Prostate gland (tissue), 2 donors: ENCODE results near the gene IL6R. TPM values are rescaled to one million over a fixed set of nuclear protein-coding genes. Genes with fewer than 3 reads are reported as not detected.

Experiments
- DNase-seq: peaks from one replicate; pipeline ENCODE4 v3.0.0-alpha.2; 2019; ENCODE audit warnings: low spot score
- H3K27ac ChIP-seq, 2 donors: fragments of 200-600 bp; sonication (generic); 2 replicates each; pipeline ENCODE4 v1.5.1; 2017 to 2019
- H3K27me3 ChIP-seq: fragments of 200-600 bp; sonication (generic); replicated peaks from 2 replicates; pipeline ENCODE4 v1.5.1; 2019; ENCODE audit not compliant: insufficient read depth
- H3K36me3 ChIP-seq, 2 donors: fragments of 200-600 bp; sonication (generic); 1 replicate in 1 of 2; 2 replicates in 1 of 2; pipeline versions ENCODE4 v1.5.1 to v1.8.1; 2017 to 2019
- H3K4me1 ChIP-seq: fragments of 200-600 bp; sonication (generic); replicated peaks from 2 replicates; pipeline ENCODE4 v1.5.1; 2019
- H3K4me3 ChIP-seq, 2 donors: fragments of 200-600 bp; sonication (generic); 2 replicates each; pipeline ENCODE4 v1.5.1; 2017 to 2019
- H3K9me3 ChIP-seq: fragments of 200-600 bp; sonication (generic); 2 replicates; pipeline ENCODE4 v1.5.1; 2017
- CTCF ChIP-seq, 4 experiments: fragments of 200-600 bp in 2 of 4; fragments of 450-650 bp in 2 of 4; sonication (generic) in 2 of 4; IDR thresholded peaks; 1 replicate in 3 of 4; 2 replicates in 1 of 4; pipeline ENCODE4 v1.5.1; 2016 to 2019; ENCODE audit warnings: antibody characterized with exemption in 4 of 4, mild to moderate bottlenecking in 2 of 4, moderate library complexity in 2 of 4
- POLR2A ChIP-seq: fragments of 450-650 bp; IDR thresholded peaks from one replicate; pipeline ENCODE4 v1.6.1; 2016; ENCODE audit warnings: antibody characterized with exemption, mild to moderate bottlenecking
- POLR2AphosphoS5 ChIP-seq: sonication (generic); formaldehyde crosslinking; IDR thresholded peaks from one replicate; pipeline ENCODE4 v1.6.1; 2017; ENCODE audit warnings: antibody characterized with exemption
- WGBS: methylation state at CpG from one replicate; pipeline ENCODE4 v1.1.5; 2018; 5-methylcytosine and 5-hydroxymethylcytosine counted together
- intact Hi-C: fragments of 100-400 bp; cut with DNase I; formaldehyde crosslinking; loops from one replicate; pipeline ENCODE4 v1.14.2; 2022
- total RNA-seq, 2 donors: library from RNA; depleted of rRNA; stranded (reverse); fragments of >200 nt; gene quantifications; one replicate each; pipeline ENCODE4 v1.1.0, GENCODE V29; 2016

Gene IL6R
- total RNA-seq, 2 donors from 2014 or later: 70.1 to 80.7 TPM

- no peak for DNase-seq
- H3K4me1 ChIP-seq: no peaks in the 10 kb centered on the region
- H3K9me3 ChIP-seq: no peaks in the 10 kb centered on the region
- H3K27me3 ChIP-seq: peaks cover 8% of the 10 kb centered on the region
- WGBS: 74% methylated on average over 5 of the region's 5 CpGs
- H3K4me3 ChIP-seq: no peak overlapping the region
- no peak for TF ChIP-seq POLR2AphosphoS5
- TF ChIP-seq POLR2A: no peak
- TF ChIP-seq CTCF (IDR thresholded peaks at IDR 0.05): no peak
- intact Hi-C loops: no loop called here
- no peaks in the 10 kb centered on the region for H3K36me3 ChIP-seq
- no peak overlapping the region for H3K27ac ChIP-seq
Observed at GRCh38 chr1:154503898-154504297, 98.8 kb downstream of the IL6R start.

- H3K27me3 ChIP-seq: no peaks in the 10 kb centered on the region
- no peaks in the 10 kb centered on the region for H3K4me1 ChIP-seq
- intact Hi-C loops: no loop called here
- H3K9me3 ChIP-seq: no peaks in the 10 kb centered on the region
- no peaks in the 10 kb centered on the region for H3K36me3 ChIP-seq
- H3K4me3 ChIP-seq: no peak overlapping the region
- WGBS: 93% methylated on average over 3 of the region's 3 CpGs
- no peak overlapping the region for H3K27ac ChIP-seq
- no peak for TF ChIP-seq CTCF (IDR thresholded peaks at IDR 0.05)
- TF ChIP-seq POLR2AphosphoS5: no peak
- no peak for DNase-seq
Observed at GRCh38 chr1:154512760-154513159, 107.6 kb downstream of the IL6R start.

GRCh38 chr1:154514066-154514553 lies 109.0 kb downstream of the IL6R start:
- H3K27me3 ChIP-seq: no peaks in the 10 kb centered on the region
- H3K36me3 ChIP-seq: no peaks in the 10 kb centered on the region
- TF ChIP-seq POLR2A (no peak), POLR2AphosphoS5 (no peak)
- WGBS: 83% methylated on average over 7 of the region's 7 CpGs
- H3K4me1 ChIP-seq: no peaks in the 10 kb centered on the region
- intact Hi-C loops: no loop called here
- no peaks in the 10 kb centered on the region for H3K9me3 ChIP-seq
- no peak for DNase-seq
- no peak overlapping the region for H3K4me3 ChIP-seq
- H3K27ac ChIP-seq: no peak overlapping the region

GRCh38 chr1:154517661-154518060 lies 112.5 kb downstream of the IL6R start:
- DNase-seq: no peak
- intact Hi-C loops: no loop called here
- Histone ChIP-seq H3K27me3 (no peaks in the 10 kb centered on the region), H3K9me3 (no peaks in the 10 kb centered on the region), H3K27ac (no peak overlapping the region), H3K4me3 (no peak overlapping the region), H3K36me3 (no peaks in the 10 kb centered on the region), H3K4me1 (peaks cover 7% of the 10 kb centered on the region)
- WGBS: 88% methylated on average over 11 of the region's 11 CpGs
- TF ChIP-seq POLR2A: no peak

Other genes starting within 250 kb of the IL6R start
- 100 to 1,000 TPM; 147 to 277 TPM for gene TPM3, start 213.2 kb upstream of the IL6R start, total RNA-seq
- not detected for gene CFAP141, start 199.0 kb upstream of the IL6R start, total RNA-seq
- 100 to 1,000 TPM in 1 of 2 donors, 10 to 100 TPM in 1; 51.1 to 121 TPM for gene UBAP2L, start 184.4 kb upstream of the IL6R start, total RNA-seq
- 10 to 100 TPM; 95.2 to 96.6 TPM for gene HAX1, start 132.7 kb upstream of the IL6R start, total RNA-seq
- under 1 TPM; 0.27 to 0.85 TPM for gene AQP10, start 84.2 kb upstream of the IL6R start, total RNA-seq
- 100 to 1,000 TPM in 1 of 2 donors, 10 to 100 TPM in 1; 88.9 to 171 TPM for gene ATP8B2, start 79.8 kb upstream of the IL6R start, total RNA-seq
- 10 to 100 TPM in 1 of 2 donors, under 1 TPM in 1; 0.46 to 11.4 TPM for gene TDRD10, start 96.9 kb downstream of the IL6R start, total RNA-seq
- gene SHE, start 97.1 kb downstream of the IL6R start, total RNA-seq: 10 to 100 TPM in 1 of 2 donors, 1 to 10 TPM in 1; 5.4 to 29.9 TPM
- 10 to 100 TPM; 24.7 to 43.7 TPM for gene UBE2Q1, start 153.3 kb downstream of the IL6R start, total RNA-seq
- under 1 TPM; 0.05 to 0.74 TPM for gene CHRNB2, start 162.4 kb downstream of the IL6R start, total RNA-seq
- gene ADAR, start 202.8 kb downstream of the IL6R start, total RNA-seq: 100 to 1,000 TPM in 1 of 2 donors, 10 to 100 TPM in 1; 98.1 to 181 TPM